GM13977 (cell line): ENCODE results near the gene SLC13A4.
"Not testable (repeated sequence)": the region's sequence is repeated elsewhere in the genome, so short reads cannot be mapped to it uniquely, and the experiment has no call there.

Source experiments
- DNase-seq: peaks from one replicate; pipeline ENCODE4 v3.0.0; 2012; ENCODE audit warnings: low spot score
- in situ Hi-C: fragments of 300-500 bp; cut with MboI; formaldehyde crosslinking; loops from one replicate; pipeline ENCODE4 v1.12.0; 2022; ENCODE audit warnings: low sequenced_read_pairs, low pct_unique_long_range_greater_than_20kb, mixed read lengths, inconsistent platforms; ENCODE audit not compliant: unreplicated experiment
- TF ChIP-seq, protein P1 (sequence below): IDR thresholded peaks from 2 replicates; pipeline ENCODE4 v1.5.1; 2012; ENCODE audit warnings: mild to moderate bottlenecking, control low read depth; ENCODE audit not compliant: insufficient read depth; ENCODE audit errors: extremely low read depth, missing control alignments

SLC13A4 gene

GRCh38 chr7:135650831-135651573 is 77.0 kb downstream of the SLC13A4 start:
- DNase-seq = no peak
- in situ Hi-C loops = no loop called here

GRCh38 chr7:135648235-135648634 is 79.8 kb downstream of the SLC13A4 start:
- in situ Hi-C loops = no loop called here
- no peak for DNase-seq
- TF ChIP-seq, protein P1, sequence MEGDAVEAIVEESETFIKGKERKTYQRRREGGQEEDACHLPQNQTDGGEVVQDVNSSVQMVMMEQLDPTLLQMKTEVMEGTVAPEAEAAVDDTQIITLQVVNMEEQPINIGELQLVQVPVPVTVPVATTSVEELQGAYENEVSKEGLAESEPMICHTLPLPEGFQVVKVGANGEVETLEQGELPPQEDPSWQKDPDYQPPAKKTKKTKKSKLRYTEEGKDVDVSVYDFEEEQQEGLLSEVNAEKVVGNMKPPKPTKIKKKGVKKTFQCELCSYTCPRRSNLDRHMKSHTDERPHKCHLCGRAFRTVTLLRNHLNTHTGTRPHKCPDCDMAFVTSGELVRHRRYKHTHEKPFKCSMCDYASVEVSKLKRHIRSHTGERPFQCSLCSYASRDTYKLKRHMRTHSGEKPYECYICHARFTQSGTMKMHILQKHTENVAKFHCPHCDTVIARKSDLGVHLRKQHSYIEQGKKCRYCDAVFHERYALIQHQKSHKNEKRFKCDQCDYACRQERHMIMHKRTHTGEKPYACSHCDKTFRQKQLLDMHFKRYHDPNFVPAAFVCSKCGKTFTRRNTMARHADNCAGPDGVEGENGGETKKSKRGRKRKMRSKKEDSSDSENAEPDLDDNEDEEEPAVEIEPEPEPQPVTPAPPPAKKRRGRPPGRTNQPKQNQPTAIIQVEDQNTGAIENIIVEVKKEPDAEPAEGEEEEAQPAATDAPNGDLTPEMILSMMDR = no peak

More at GRCh38 chr7:135650831-135651573, 77.0 kb downstream of the SLC13A4 start:
- TF ChIP-seq, protein P1 = no peak

DNA sequence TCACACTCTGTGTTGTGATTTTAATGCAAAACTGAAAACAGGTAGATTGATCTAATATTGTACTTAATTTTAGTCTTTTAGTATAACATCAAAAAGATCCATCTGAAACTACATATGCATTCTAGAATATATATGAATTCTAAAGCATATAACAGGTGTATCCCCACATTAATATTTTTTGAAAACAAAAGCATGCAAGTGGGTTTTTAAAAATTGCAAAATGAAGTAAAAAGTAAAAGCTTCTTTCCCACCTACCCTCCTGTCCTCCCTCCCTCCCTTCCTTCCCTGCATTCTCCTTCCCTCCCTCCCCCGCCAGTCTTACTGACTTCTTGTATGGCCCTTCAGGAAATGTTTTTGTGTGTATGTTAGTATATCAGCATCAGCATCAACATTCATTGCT is 80.2 kb downstream of the SLC13A4 start:
- TF ChIP-seq, protein P1 = no peak
- DNase-seq = no peak
- in situ Hi-C loops = no loop called here

GRCh38 chr7:135645296-135645904 is 82.6 kb downstream of the SLC13A4 start:
- in situ Hi-C loops = no loop called here
- DNase-seq = no peak
- TF ChIP-seq, protein P1 = peak; percentile 56

GRCh38 chr7:135644729-135645128 is 83.3 kb downstream of the SLC13A4 start:
- in situ Hi-C loops = no loop called here
- TF ChIP-seq, protein P1 = no peak
- no peak for DNase-seq

GRCh38 chr7:135644154-135644553 is 83.8 kb downstream of the SLC13A4 start:
- DNase-seq = no peak
- in situ Hi-C loops = no loop called here
- TF ChIP-seq, protein P1 = no peak

- DNase-seq, in situ Hi-C loops: not testable (repeated sequence)
Measured at GRCh38 chr7:135639690-135640089, 88.3 kb downstream of the SLC13A4 start.
